EL (cell line): ENCODE data around the gene ECHDC3.

Source experiments
- DNase-seq: peaks from one replicate; pipeline ENCODE4 v3.0.0-alpha.2; 2016

Gene ECHDC3

DNA sequence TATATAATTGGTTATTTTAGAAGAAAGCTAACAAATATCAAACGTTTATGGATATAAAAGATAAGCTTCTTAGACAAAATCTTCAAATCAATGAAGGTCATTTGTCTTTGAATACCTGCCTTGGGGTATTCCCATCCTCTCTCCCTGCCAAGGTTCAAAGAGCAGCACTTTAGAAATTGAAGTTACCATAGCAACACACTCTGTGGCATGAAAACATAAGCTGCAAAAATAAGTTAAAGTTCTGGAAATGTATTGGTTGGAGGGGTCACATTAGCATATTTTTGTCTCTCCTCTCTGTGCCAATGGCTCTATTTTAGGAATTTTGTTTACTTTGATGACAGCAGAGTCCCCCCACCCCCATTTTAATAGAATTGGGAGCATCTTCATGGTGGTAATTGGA, 12.0 kb downstream of the ECHDC3 start:
- DNase-seq: no peak

DNA sequence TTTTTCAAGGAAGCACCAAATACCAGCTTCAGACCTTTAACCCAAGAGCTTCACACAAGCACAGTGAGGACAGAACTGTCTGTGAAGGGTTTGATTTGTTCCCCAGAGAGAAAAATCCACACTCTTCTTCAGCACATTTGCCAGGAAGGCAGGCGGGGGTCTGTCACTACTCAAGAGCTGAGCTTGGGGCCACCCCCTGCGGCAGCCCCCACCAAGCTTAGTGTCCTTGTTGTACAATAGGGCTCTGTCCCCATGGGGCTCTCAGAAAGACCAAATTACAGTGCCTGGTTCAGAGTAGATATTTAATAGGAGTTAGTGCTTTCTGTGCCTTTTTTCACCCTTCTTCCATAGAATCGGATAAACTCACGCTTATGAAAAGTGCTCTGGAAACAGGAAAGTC, 12.4 kb downstream of the ECHDC3 start:
- DNase-seq: no peak

DNA sequence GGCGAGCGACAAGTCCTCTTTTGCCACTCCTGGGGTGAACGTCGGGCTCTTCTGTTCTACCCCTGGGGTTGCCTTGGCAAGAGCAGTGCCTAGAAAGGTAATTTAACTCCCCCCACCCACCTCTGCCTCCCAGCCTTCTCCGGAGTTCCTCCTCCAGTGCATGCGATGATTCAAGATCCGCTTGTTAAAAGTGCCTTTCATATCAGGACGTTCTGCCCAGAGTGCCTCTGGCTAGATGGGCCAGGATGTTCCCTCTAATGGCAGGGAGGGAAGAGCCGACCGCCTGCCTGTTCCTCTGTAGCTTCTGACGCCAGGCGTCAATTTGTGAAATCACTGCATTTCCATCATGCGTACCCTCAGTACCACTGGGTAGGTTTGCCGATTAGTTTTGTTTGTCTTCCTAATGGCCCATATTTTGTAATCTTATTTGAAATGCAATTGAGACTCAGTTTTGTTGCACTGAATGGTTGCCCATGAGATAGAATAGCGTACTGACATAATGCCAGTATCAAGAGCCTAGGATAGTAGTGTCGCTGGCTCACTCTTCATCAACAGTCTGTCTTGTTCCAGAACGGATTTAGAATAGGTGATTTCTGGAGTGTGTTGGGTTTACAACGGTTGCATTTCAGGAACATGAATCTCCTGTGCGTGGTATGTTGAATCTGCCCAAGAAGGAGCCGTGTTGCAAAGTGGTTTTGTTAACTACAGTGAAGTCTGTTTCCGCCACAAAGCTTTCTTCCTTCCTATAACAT, 13.5 kb downstream of the ECHDC3 start:
- no peak for DNase-seq

DNA sequence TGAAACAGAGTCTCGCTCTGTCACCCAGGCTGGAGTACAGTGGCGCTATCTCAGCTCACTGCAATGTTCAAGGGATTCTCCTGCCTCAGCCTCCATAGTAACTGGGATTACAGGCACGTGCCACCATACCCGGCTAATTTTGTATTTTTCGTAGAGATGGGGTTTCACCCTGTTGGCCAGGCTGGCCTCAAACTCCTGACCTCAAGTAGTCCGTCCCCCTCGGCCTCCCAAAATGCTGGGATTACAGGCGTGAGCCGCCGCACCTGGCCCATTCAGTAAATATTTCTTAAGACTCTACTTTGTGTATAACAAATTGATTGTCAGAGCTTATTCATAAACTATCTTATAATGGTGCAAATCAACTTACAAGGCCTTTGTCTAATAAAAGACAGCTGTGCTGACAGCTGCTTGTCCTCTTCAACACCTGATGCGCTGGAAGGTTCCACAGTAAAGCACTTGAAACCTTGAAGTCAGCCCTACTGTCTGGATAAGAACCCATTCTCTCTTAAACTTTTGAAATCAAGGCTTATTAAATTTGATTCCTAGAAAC, 14.7 kb downstream of the ECHDC3 start:
- DNase-seq: no peak

DNA sequence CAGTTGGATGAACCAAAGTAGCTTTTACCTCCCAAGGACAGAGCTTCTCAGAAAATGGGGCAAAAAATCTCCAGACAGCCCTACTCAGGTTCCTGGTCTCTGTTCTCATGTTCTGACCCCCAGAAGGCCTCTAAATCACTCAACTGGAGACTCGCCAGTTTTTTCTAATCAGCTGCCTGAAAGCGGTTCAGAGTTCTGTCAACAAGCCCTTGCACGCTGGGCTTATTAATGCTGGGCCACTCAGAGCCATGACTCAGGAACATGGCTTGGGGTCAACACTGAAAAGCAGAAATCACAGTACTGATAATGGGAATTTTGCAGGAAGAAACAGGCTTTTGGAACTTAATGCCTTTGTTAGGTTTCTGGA, 15.3 kb downstream of the ECHDC3 start:
- peak; percentile 67 for DNase-seq

DNA sequence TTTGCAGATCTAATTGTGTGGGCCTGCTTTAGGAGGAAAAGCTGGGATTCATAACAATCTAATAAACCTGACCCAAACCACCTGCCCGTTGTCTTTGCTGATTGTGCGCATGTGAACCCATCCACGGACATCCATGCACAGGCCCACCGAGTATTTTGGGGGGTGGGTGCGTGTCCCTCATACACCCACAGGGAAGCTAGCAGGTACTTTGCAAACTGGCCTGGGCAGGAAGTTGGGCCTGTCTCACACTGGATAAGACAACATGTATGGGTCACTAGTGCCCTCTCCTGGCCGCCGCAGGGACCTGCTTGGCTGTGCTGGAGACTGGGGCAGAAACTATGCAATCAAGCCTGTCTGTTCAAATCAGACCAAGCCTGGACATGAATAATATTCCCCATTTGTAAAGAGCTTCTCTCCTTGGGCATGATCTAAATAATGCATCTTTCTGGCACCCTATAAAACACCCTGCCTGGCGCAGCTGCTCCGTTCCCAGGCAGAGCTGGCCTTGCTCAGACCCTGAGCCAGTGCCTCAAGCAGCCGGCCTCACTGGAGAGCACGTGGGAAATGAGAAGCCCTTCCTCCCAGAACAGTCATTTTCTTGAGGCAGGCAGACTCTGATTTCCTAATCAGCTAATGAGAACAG, 15.8 kb downstream of the ECHDC3 start:
- peak; percentile 74 for DNase-seq

DNA sequence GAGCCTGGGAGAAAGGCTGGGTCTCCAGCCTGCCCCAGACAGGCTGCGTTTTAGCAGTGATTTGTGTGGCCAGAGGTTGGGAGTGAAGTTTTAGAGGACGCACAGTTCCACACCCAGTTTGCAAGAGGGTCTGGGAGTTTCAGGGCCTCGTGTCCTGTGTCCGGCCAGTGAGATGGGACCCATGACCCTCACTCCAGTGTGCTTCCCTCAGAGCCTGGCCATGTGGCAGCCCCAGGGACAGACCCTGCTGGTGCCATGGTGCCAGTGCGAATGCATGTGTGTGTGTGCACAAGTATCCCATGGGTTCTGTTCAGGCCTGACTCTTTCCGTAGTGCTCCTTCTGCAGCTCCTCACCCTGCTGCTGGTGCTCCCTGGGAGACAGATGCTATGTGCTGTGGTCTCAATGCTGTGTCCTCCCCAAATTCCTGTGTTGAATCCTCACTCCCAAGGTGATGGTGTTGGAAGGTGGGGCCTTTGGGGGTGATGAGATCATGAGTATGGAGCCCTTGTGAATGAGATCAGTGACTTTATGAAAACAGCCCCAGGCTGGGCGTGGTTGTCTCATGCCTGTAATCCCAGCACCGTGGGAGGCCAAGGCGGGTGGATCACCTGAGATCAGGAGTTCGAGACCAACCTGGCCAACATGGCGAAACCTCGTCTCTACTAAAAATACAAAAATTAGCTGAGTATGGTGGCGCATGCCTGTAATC, 16.5 kb downstream of the ECHDC3 start:
- no peak for DNase-seq

DNA sequence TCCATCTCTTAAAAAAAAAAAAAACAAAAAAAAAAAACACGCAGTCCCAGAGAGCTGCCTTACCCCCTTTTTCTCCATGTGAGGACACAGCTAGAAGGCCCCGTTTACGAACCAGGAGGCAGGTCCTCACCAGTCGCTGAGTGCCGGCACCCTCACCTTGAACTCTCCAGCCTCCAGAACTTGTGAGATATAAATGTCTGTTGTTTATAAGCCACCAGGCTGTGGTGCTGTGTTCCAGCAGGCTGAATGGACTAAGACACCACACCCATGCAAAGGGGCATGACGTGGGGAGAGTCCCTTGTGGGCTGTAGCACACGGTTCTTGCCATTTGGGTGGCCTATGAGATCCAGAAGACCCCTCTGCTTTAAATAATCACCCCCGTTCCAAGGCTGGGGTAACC, 17.2 kb downstream of the ECHDC3 start:
- DNase-seq: no peak

DNA sequence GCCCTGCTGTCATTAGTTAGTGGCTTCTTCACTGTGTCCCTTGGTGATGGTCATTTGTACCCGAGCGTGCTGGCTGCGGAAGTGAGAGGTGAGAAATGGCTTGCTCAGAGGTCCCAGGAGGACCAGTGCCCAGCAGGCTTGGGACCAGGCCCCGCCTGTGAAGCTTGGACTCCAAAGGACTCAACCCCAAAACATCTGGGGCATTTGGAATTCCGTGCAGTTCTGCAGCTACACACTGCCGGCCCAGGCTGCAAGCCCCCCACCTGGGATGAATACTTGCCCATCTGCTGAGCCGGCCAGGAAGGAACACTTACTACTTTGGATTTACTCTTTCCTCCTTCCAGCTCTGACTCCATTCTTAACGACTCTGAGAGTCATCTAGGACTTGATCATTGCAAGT, 18.0 kb downstream of the ECHDC3 start:
- DNase-seq: no peak

DNA sequence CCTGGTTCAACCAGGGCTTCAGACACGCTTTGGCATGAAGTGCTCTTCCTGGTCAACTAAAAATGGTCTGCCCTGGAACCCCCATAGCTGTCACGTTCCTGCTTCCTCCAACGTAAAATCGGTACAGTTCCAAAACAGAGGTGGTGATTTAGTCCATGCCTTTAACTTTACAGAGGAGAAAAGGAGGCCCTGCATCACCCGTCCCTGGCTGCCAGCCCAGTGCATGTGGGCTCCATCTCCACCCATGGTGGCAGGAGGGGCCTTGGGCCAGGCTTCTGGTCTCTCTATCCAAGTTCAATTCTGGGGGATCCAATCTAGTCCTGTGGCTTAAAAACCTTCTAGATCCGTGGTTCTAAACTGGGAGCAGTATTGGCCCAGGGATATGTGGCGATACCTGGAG, 18.7 kb downstream of the ECHDC3 start:
- no peak for DNase-seq

DNA sequence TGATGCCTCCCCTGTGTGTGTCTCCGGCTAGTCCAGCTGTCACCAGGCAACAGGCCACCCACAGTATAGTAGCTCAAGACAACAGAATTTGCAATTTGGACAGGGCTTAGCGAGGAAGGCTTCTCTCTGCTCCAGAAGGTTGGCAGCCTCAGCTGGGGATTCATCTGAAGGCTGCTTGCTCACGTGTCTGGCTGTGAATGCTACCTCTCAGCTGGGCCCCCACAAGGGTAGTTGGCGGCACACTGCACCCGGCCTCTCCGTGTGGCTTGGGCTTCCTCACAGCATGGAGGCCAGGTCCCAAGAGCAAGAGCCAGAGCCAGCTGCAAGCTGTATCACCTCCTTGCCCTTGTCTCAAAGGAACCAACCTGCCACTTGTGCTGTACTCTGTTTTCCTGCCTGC, 19.2 kb downstream of the ECHDC3 start:
- DNase-seq: no peak

DNA sequence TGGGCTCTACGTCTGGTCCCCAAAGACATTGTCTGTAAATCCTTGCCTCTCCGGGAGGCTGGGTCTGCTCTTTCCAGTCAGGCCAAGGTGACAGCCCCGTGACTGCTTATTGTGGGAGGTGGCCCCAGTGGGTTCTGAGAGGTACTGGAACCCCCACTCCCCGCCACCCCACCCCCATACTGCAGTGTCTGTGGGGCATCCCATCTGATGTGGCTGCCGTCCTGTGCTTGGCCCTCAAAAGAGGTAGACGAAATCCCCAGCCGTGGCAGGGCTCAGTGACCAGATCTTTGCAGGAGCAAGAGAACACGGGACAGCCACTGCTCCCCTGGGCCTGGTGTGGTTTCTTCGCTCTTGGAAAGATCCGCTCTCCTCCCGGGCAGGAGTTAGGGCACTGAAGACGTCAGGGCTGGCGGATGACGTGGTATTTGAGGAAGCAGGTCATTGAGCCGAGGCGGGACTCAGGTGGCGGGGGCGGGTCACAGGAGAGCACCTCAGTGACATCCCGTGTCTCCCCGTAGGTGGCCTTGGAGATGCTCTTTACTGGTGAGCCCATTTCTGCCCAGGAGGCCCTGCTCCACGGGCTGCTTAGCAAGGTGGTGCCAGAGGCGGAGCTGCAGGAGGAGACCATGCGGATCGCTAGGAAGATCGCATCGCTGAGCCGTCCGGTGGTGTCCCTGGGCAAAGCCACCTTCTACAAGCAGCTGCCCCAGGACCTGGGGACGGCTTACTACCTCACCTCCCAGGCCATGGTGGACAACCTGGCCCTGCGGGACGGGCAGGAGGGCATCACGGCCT, 20.7 kb downstream of the ECHDC3 start:
- no peak for DNase-seq

DNA sequence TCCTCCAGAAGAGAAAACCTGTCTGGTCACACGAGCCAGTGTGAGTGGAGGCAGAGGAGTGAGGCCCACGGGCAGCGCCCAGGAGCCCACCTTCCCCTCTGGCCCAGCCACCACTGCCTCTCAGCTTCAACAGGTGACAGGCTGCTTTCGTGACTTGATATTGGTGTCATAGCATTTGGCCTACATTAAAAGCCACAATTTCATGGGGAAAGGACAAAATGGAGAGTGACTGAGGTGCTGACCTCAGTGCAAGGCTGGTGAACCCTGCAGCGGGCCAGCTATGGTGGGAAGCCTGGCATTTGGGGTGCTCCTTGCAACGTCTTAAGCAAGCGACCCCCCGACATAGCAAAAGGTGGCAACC, 21.3 kb downstream of the ECHDC3 start:
- DNase-seq: no peak

DNA sequence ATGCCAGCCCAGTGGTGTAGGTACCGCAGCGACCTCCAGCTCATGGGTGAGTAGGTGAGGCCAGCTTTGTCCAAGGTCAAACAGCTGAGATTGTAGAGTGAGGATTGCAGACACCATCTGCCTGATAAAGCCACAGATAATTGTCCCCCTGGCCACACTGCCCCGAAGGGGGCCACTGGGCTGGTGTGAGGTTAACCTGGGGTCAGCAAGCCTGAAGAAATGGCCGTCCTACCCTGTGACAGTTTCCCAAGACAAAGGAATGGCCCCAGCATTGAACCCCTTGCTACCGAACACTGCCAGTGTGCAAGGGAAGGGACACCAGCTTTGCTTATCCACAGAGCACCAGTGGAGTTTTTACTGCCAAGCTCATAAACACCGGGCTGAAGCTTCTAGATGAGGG, 23.0 kb downstream of the ECHDC3 start:
- DNase-seq: no peak

DNA sequence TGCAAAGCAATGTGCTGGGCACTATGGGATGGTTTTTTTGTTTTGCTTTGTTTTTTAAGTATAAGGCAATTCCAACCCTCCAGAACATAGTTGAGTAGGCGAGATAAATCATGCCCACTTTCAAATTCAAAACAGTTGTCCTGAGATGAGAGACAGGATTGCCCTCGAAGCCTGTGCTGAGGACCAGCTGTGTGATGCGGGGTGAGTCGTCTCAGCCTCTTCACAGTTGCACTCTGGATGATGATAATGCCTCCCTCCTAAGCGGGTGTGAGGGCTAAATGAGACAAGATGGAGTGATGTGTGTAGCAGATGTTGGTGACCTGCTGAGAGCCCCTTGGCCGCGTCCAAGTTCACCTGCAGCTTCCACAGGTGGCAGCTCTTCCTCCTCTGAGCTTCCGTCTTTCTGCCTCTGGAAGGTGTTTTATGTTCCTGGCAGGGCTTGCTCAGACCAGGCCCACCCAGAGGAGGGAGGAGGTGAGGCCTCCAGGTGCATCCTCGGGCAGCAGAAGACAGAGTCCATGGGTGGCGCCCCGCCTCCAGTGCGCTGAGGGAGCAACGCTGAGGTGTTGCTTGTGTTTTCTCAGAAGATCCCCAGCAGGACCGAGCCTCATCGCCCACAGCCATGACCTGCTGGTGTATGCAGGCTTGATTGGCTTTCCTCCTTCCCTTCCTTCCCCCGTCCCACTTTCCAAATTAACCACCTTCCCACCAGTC, 30.6 kb downstream of the ECHDC3 start:
- DNase-seq: no peak

DNA sequence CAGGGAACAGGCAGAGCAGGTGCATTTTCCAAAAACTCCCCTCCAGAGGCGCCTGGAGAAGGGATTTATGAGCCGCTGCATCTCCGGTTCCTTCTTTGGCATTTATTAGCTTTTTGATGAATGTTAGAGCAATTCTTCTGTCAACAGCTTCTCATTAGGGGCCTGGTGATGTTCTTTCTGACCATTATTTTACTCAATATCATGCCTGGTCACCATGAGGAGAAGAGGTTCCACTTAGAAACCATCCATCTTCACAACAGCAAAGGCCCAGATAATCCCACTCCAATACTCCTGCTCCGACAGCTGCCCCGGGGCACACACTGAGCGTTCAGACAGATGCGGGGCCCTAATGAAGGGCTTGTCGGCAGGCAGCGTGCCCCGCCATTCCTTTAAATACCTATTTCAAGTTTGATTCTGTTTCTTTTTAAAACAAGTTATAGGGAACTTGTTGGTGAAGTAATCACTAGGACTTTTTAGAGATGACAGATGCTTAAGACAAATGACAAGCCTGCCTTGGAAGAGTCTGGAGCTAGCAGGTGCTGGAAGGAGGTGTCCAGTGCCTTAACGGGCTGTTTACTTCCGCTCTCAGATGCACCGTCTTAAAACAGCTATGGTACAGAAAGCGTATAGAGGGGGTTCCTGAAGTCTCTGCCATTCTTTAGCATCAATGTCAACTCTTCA, 31.7 kb downstream of the ECHDC3 start:
- DNase-seq: no peak

DNA sequence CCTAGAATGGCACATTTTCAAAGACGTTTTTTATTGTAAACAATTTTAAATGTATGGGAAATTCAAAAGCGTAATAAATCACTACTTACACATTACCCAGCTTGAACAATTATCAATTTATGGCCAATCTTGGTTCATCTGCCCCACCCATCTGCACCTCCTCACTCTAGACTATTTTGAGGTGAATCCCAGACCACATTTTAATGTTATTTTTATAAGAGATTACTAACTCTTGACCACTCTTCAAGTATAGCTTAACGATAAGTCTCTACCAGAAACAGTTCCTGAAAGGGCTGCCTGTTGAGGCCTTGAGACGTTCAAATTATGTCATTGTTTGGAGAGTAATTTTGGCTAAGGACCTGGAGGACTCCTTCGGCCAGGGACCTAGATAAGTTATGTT, 33.2 kb downstream of the ECHDC3 start:
- DNase-seq: no peak

DNA sequence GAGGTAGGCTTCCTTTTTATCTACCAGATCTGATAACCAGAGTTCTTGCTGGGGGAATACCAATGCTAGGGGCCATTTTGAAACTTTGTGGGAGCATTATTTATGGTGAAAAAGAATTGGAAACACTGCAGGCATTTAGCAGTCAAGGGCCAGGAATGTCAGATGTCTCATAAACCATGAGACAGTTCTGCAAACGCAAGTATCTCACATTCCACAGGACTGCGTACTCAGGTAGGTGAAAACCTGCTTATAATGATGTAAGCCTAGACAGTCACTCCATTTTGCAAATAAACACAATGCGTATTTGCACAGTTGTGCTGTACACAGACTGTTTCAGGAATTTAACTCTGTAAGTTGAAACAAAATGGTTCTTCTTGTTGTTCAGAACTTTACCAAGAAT, 33.9 kb downstream of the ECHDC3 start:
- peak; percentile 36 for DNase-seq

DNA sequence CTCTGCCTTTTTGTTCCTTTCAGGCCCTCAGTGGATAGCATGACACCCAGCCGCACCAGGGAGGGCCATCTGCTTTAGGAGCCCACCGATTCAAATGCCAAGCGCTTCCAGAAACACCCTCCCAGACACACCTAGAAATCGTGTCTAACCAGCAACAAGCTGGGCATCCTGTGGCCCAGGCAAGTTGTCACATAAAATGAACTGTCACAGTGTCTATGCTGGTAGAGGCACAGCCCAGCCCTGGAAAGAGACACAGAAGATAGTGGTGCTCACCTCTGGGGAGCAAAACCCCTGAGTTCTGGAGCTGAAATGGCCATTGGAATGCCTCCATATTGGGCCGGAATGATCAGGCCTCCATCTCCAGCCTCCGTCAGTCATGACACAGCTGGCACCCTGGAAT, 38.9 kb downstream of the ECHDC3 start:
- no peak for DNase-seq

DNA sequence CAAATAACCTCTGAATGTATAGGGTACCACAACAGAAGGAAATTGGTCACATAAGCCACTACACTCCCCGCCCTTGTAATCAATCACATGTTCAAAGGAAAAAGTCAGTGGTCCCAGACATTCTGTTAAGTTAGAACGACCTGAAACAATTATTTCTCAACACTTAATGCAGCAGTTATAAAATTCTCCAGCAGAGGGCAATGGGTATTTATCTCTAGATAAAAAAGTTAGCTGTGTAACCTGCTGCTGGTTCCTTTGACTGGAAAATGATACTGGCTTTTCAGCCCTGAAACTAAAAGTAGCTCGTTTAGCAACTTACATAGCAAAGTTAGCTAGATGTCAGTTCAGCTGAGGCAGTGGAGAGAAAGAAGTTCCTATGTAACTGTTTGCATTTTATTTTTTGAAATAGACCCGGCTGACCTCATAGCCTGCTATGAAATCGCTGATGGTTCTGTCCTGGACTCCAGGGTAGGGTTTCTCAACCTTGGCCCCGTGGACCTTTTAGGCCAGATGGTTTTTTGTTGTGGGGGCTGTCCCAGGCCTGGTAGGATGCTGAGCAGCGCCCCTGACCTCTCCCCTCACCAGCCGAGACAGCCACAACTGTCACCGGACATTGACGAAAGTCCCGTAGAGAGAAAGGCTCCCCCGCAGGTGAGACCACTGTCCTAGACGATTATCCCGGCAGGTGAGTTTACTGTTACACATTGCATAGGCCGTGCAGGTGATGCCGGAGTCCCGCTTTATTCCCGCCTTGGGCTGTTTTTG, 40.8 kb downstream of the ECHDC3 start:
- DNase-seq: peak; percentile 61

DNA sequence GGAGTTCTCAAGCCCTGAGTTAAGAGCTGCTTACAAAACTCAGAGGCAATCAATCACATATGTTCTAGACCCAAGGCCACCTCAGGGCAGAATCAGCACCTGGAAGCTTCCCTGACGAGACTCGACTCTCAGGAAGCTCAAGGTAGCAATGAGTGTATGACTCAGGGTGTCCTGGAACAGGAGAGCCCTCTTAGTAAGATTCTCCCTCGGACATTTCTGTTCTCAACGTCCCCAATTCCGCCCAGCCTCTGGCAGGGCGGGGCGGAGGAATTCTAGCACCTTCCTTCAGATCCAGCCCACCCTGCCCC, 41.3 kb downstream of the ECHDC3 start:
- no peak for DNase-seq
